HCT116 (cell line): ENCODE measurements around the gene PDE4D. TPM values are rescaled to one million over a fixed set of nuclear protein-coding genes. Genes with fewer than 3 reads are reported as not detected.

Experiments
- ATAC-seq: fragments of 200-7000 bp; cut with Tn5 transposase; 2 replicates; pipeline ENCODE4 v1.9.1; 2020; ENCODE audit warnings: mild to moderate bottlenecking, moderate library complexity
- BruUV-seq: library from RNA; stranded (reverse); fragments of 400-500 nt; replicated peaks from 2 replicates; lab custom pipeline; 2021; lab: Mats Ljungman, UMichigan
- CTCF ChIA-PET: fragments of 300-600 bp; sonication (Branson Sonifier 250); formaldehyde crosslinking; loops from one replicate; lab custom pipeline; 2021; ENCODE audit warnings: antibody characterized with exemption; lab: Charles Lee
- POLR2A ChIA-PET: fragments of 300-600, 350-600 bp; sonication (Branson Sonifier 250); formaldehyde crosslinking; loops from one replicate; lab custom pipeline; 2021; ENCODE audit warnings: antibody characterized with exemption; lab: Charles Lee
- RAD21 ChIA-PET, 2 experiments: fragments of 300-600 bp; sonication (Branson Sonifier 250); formaldehyde crosslinking; loops; one replicate each; lab custom pipeline; 2023; ENCODE audit warnings: low total read pairs in 2 of 2; ENCODE audit not compliant: uncharacterized antibody in 2 of 2, unreplicated experiment in 2 of 2, low non-redundant PET in 1 of 2; lab: Charles Lee
- DNase-seq: peaks from one replicate; pipeline ENCODE4 v3.0.0-alpha.2; 2010; ENCODE audit warnings: low read depth, low spot score
- H2AFZ ChIP-seq: fragments of 200-600 bp; shearing (Covaris generic), sonication (generic); 2 replicates; pipeline ENCODE4 v1.6.1; 2017; ENCODE audit warnings: low read depth, mixed run types, mixed read lengths, antibody characterized with exemption, low read length; ENCODE audit not compliant: poor library complexity, severe bottlenecking
- H3K27ac ChIP-seq: 2 replicates; pipeline ENCODE4 v1.5.1; 2012; ENCODE audit warnings: low read depth, low read length
- H3K27me3 ChIP-seq: fragments of 200-600 bp; sonication (generic); 2 replicates; pipeline ENCODE4 v1.6.1; 2016; ENCODE audit warnings: mixed run types, low read length, mixed read lengths; ENCODE audit not compliant: insufficient read depth
- H3K36me3 ChIP-seq, 2 experiments: fragments of 200-500 bp in 1 of 2; fragments of 200-600 bp in 1 of 2; sonication (Bioruptor generic) in 1 of 2; sonication (generic) in 1 of 2; 2 replicates each; pipeline versions ENCODE4 v1.5.1 to v1.6.1; 2014 to 2016; ENCODE audit warnings: low read length in 2 of 2, inconsistent platforms in 1 of 2, mixed read lengths in 1 of 2, mixed run types in 1 of 2; ENCODE audit not compliant: insufficient read depth in 2 of 2, control insufficient read depth in 1 of 2
- H3K4me1 ChIP-seq, 2 experiments: fragments of 200-600 bp in 1 of 2; sonication (generic) in 1 of 2; 2 replicates each; pipeline versions ENCODE4 v1.5.1 to v1.6.1; 2012 to 2017; ENCODE audit warnings: low read length in 2 of 2, inconsistent platforms in 1 of 2, mild to moderate bottlenecking in 1 of 2, mixed read lengths in 1 of 2, mixed run types in 1 of 2, moderate library complexity in 1 of 2; ENCODE audit not compliant: insufficient read depth in 2 of 2, control insufficient read depth in 1 of 2
- H3K4me2 ChIP-seq: fragments of 200-600 bp; sonication (generic); 2 replicates; pipeline ENCODE4 v1.6.1; 2017; ENCODE audit warnings: mixed run types, low read length, mixed read lengths
- H3K4me3 ChIP-seq, 2 experiments: fragments of 200-600 bp in 1 of 2; sonication (generic) in 1 of 2; replicated peaks in 1 of 2; 2 replicates each; pipeline ENCODE4 v1.5.1; 2011 to 2016; ENCODE audit warnings: low read length in 2 of 2, control low read depth in 1 of 2, low read depth in 1 of 2, mild to moderate bottlenecking in 1 of 2, mixed read lengths in 1 of 2, mixed run types in 1 of 2
- H3K79me2 ChIP-seq: fragments of 200-600 bp; sonication (generic); 2 replicates; pipeline ENCODE4 v1.6.1; 2017; ENCODE audit warnings: mild to moderate bottlenecking, mixed run types, low read length, moderate library complexity, mixed read lengths; ENCODE audit not compliant: insufficient read depth
- H3K9ac ChIP-seq: fragments of 200-600 bp; sonication (generic); 2 replicates; pipeline ENCODE4 v1.6.1; 2016; ENCODE audit warnings: low read length, mixed read lengths
- H3K9me2 ChIP-seq: fragments of 200-600 bp; sonication (generic), shearing (Covaris generic); 2 replicates; pipeline ENCODE4 v1.6.1; 2017; ENCODE audit warnings: mixed run types, mild to moderate bottlenecking, moderate library complexity; ENCODE audit not compliant: insufficient read depth
- H3K9me3 ChIP-seq, 2 experiments: fragments of 200-500 bp in 1 of 2; fragments of 200-600 bp in 1 of 2; sonication (Bioruptor generic) in 1 of 2; sonication (generic) in 1 of 2; 2 replicates each; pipeline ENCODE4 v1.6.1; 2014 to 2017; ENCODE audit warnings: low read length in 2 of 2, mixed read lengths in 2 of 2, inconsistent platforms in 1 of 2, low read depth in 1 of 2, mild to moderate bottlenecking in 1 of 2, mixed run types in 1 of 2, moderate library complexity in 1 of 2; ENCODE audit not compliant: control insufficient read depth in 1 of 2, insufficient read depth in 1 of 2
- H4K20me1 ChIP-seq: fragments of 200-600 bp; sonication (generic), shearing (Covaris generic); 2 replicates; pipeline ENCODE4 v1.6.1; 2017; ENCODE audit warnings: mixed run types, mild to moderate bottlenecking, moderate library complexity; ENCODE audit not compliant: insufficient read depth
- CBX3 ChIP-seq: IDR thresholded peaks from 2 replicates; pipeline ENCODE4 v1.6.1; 2012; ENCODE audit warnings: low read depth
- EGR1 ChIP-seq: IDR thresholded peaks from 2 replicates; pipeline ENCODE4 v1.6.1; 2012; ENCODE audit warnings: low read depth
- ELF1 ChIP-seq: IDR thresholded peaks from 2 replicates; pipeline ENCODE4 v1.6.1; 2012; ENCODE audit warnings: low read depth, borderline replicate concordance
- EZH2phosphoT487 ChIP-seq: fragments of 200-600 bp; IDR thresholded peaks from 2 replicates; pipeline ENCODE4 v1.6.1; 2018; ENCODE audit warnings: antibody characterized with exemption, borderline replicate concordance
- FOSL1 ChIP-seq: IDR thresholded peaks from 2 replicates; pipeline ENCODE4 v1.6.1; 2012; ENCODE audit warnings: low read depth
- JUND ChIP-seq: IDR thresholded peaks from 2 replicates; pipeline ENCODE4 v1.6.1; 2012
- POLR2A ChIP-seq: IDR thresholded peaks from 2 replicates; pipeline ENCODE4 v1.7.0; 2011; ENCODE audit warnings: borderline replicate concordance; ENCODE audit not compliant: insufficient read depth, insufficient read length; ENCODE audit errors: extremely low read depth
- POLR2AphosphoS5 ChIP-seq: IDR thresholded peaks from 2 replicates; pipeline ENCODE4 v1.6.1; 2011; ENCODE audit warnings: mild to moderate bottlenecking, low read depth, low read length, moderate library complexity
- SIN3A ChIP-seq: IDR thresholded peaks from 2 replicates; pipeline ENCODE4 v1.6.1; 2012; ENCODE audit warnings: low read depth
- SP1 ChIP-seq: IDR thresholded peaks from 2 replicates; pipeline ENCODE4 v1.6.1; 2012; ENCODE audit warnings: low read depth
- SRF ChIP-seq: IDR thresholded peaks from 2 replicates; pipeline ENCODE4 v1.6.1; 2012; ENCODE audit warnings: low read depth
- TCF7L2 ChIP-seq: IDR thresholded peaks from 2 replicates; pipeline ENCODE4 v1.7.0; 2011; ENCODE audit warnings: borderline replicate concordance, inconsistent platforms; ENCODE audit not compliant: insufficient read depth, insufficient read length; ENCODE audit errors: extremely low read depth
- ZFX ChIP-seq: fragments of 450-650 bp; IDR thresholded peaks from 2 replicates; pipeline ENCODE4 v1.6.1; 2017
- ZNF274 ChIP-seq: fragments of 200-500 bp; sonication (Bioruptor generic); IDR thresholded peaks from 2 replicates; pipeline ENCODE4 v1.6.1; 2014; ENCODE audit warnings: mild to moderate bottlenecking, low read depth, low read length, inconsistent platforms
- intact Hi-C: fragments of 100-400 bp; cut with micrococcal nuclease; formaldehyde crosslinking; loops from 2 replicates; pipeline ENCODE4 v1.10.0; 2022
- total RNA-seq: library from RNA; stranded (reverse); gene quantifications from one replicate; pipeline ENCODE4 v1.2.1, GENCODE V29; 2021; ENCODE audit not compliant: unreplicated experiment
- TF ChIP-seq, protein P1 (sequence below): IDR thresholded peaks from 2 replicates; pipeline ENCODE4 v1.6.1; 2011; ENCODE audit warnings: mild to moderate bottlenecking, low read length, moderate library complexity; ENCODE audit not compliant: insufficient replicate concordance; ENCODE audit errors: extremely low read depth
- TF ChIP-seq, protein P2 (sequence below): IDR thresholded peaks from 2 replicates; pipeline ENCODE4 v1.6.1; 2012; ENCODE audit warnings: low read depth
- TF ChIP-seq, protein P3 (sequence below): IDR thresholded peaks from 2 replicates; pipeline ENCODE4 v1.6.1; 2012
- TF ChIP-seq, protein P4 (sequence below), 3 experiments: fragments of 200-600 bp in 1 of 3; sonication (generic) in 1 of 3; IDR thresholded peaks in 2 of 3; conservative IDR thresholded peaks in 1 of 3; 2 replicates each; pipeline ENCODE4 v1.5.1; 2012 to 2017; ENCODE audit warnings: low read depth in 2 of 3, low read length in 2 of 3, antibody characterized with exemption in 1 of 3, borderline replicate concordance in 1 of 3, control low read depth in 1 of 3, mild to moderate bottlenecking in 1 of 3, mixed read lengths in 1 of 3, mixed run types in 1 of 3, moderate library complexity in 1 of 3; ENCODE audit not compliant: insufficient read depth in 1 of 3

PDE4D gene
- total RNA-seq, 1 experiment from 2014 or later = 1.1 TPM

DNA sequence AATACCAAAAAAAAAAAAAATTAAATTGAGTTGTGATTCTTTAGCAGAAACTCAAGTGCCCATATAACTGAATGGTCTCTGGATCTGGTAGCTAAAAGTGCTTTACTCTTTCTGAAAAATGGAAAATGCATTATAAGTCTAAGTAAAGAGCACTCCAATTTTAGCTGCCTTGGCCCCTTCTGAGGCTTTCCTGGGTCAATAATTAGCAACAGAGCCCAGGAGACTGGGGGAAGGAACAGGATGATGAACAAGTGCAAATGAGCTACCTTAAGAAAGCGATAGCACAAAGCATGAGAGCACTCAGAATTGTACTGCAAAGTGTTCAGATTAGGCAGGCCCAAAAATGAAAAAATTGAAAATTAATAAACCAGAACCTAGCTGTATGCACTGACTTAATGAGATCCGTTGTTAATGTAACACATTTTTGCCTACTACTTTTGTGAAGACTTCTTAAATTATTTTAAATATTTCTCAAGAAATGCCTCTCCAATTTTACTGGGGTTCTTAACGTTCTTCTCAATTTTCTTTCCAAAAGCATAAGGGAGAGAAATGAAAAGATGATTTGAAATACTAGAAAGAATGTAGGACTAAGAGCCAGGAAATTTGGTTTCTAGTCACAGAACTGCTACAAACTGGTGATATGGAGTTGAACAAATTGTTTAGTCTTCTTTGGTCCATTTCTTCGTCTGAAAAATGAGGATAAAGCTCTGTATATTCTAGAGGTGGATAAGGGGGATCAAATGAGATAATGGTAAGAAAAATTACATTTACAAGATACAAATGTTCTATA lies 566.1 kb downstream of the PDE4D start:
- no peaks in the 10 kb centered on the region for H3K36me3 ChIP-seq
- H3K4me2 ChIP-seq = no peak overlapping the region
- H3K27ac ChIP-seq = no peak overlapping the region
- H3K4me1 ChIP-seq = no peaks in the 10 kb centered on the region
- no peaks in the 10 kb centered on the region for H3K9me3 ChIP-seq
- ChIA-PET POLR2A (no interaction called here), CTCF (interaction anchor here (1.8 kb wide), 1 partner anchor 140 kb away, joined by 3 read pairs; no protein-coding TSS in a partner anchor), RAD21 (no interaction called here)
- H3K4me3 ChIP-seq = no peak overlapping the region
- no peak for TF ChIP-seq FOSL1
- TF ChIP-seq POLR2AphosphoS5 = no peak
- TF ChIP-seq ELF1 = no peak
- TF ChIP-seq, protein P1, sequence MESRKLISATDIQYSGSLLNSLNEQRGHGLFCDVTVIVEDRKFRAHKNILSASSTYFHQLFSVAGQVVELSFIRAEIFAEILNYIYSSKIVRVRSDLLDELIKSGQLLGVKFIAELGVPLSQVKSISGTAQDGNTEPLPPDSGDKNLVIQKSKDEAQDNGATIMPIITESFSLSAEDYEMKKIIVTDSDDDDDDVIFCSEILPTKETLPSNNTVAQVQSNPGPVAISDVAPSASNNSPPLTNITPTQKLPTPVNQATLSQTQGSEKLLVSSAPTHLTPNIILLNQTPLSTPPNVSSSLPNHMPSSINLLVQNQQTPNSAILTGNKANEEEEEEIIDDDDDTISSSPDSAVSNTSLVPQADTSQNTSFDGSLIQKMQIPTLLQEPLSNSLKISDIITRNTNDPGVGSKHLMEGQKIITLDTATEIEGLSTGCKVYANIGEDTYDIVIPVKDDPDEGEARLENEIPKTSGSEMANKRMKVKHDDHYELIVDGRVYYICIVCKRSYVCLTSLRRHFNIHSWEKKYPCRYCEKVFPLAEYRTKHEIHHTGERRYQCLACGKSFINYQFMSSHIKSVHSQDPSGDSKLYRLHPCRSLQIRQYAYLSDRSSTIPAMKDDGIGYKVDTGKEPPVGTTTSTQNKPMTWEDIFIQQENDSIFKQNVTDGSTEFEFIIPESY = no peak
- TF ChIP-seq, protein P2, sequence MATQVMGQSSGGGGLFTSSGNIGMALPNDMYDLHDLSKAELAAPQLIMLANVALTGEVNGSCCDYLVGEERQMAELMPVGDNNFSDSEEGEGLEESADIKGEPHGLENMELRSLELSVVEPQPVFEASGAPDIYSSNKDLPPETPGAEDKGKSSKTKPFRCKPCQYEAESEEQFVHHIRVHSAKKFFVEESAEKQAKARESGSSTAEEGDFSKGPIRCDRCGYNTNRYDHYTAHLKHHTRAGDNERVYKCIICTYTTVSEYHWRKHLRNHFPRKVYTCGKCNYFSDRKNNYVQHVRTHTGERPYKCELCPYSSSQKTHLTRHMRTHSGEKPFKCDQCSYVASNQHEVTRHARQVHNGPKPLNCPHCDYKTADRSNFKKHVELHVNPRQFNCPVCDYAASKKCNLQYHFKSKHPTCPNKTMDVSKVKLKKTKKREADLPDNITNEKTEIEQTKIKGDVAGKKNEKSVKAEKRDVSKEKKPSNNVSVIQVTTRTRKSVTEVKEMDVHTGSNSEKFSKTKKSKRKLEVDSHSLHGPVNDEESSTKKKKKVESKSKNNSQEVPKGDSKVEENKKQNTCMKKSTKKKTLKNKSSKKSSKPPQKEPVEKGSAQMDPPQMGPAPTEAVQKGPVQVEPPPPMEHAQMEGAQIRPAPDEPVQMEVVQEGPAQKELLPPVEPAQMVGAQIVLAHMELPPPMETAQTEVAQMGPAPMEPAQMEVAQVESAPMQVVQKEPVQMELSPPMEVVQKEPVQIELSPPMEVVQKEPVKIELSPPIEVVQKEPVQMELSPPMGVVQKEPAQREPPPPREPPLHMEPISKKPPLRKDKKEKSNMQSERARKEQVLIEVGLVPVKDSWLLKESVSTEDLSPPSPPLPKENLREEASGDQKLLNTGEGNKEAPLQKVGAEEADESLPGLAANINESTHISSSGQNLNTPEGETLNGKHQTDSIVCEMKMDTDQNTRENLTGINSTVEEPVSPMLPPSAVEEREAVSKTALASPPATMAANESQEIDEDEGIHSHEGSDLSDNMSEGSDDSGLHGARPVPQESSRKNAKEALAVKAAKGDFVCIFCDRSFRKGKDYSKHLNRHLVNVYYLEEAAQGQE = no peak
- no peak for TF ChIP-seq EZH2phosphoT487
- no peak for TF ChIP-seq POLR2A
- no peak for TF ChIP-seq ZNF274
- TF ChIP-seq CBX3 = no peak
- TF ChIP-seq, protein P3, sequence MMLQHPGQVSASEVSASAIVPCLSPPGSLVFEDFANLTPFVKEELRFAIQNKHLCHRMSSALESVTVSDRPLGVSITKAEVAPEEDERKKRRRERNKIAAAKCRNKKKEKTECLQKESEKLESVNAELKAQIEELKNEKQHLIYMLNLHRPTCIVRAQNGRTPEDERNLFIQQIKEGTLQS = no peak
- TF ChIP-seq ZFX = no peak
- TF ChIP-seq SRF = no peak
- no peak for TF ChIP-seq JUND
- no peak for TF ChIP-seq EGR1
- no peak for TF ChIP-seq SP1
- TF ChIP-seq, protein P4, sequence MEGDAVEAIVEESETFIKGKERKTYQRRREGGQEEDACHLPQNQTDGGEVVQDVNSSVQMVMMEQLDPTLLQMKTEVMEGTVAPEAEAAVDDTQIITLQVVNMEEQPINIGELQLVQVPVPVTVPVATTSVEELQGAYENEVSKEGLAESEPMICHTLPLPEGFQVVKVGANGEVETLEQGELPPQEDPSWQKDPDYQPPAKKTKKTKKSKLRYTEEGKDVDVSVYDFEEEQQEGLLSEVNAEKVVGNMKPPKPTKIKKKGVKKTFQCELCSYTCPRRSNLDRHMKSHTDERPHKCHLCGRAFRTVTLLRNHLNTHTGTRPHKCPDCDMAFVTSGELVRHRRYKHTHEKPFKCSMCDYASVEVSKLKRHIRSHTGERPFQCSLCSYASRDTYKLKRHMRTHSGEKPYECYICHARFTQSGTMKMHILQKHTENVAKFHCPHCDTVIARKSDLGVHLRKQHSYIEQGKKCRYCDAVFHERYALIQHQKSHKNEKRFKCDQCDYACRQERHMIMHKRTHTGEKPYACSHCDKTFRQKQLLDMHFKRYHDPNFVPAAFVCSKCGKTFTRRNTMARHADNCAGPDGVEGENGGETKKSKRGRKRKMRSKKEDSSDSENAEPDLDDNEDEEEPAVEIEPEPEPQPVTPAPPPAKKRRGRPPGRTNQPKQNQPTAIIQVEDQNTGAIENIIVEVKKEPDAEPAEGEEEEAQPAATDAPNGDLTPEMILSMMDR (IDR thresholded peaks at IDR 0.05 in 2 of 3, conservative IDR thresholded peaks at IDR 0.05 in 1 of 3; ENCODE audit: borderline replicate concordance in 1 of 3, insufficient read depth in 1 of 3, low read depth in 2 of 3, low read length in 2 of 3) = no peak
- TF ChIP-seq SIN3A = no peak
- no peak for TF ChIP-seq TCF7L2
- H3K9ac ChIP-seq = no peak overlapping the region
- peaks cover 18% of the 10 kb centered on the region for H3K27me3 ChIP-seq
- intact Hi-C loops = no loop called here
- no peaks in the 10 kb centered on the region for H4K20me1 ChIP-seq
- no peak for DNase-seq
- no peaks in the 10 kb centered on the region for H3K9me2 ChIP-seq
- ATAC-seq = no peak
- no peaks in the 10 kb centered on the region for H3K79me2 ChIP-seq
- BruUV-seq = no TSS peak
- H2AFZ ChIP-seq = no peak overlapping the region
